ENCODE data around the gene ADAM10.
A peak's percentile ranks its signal among the peaks of the same experiment; 100 is the strongest.

ADAM10 gene

DNA sequence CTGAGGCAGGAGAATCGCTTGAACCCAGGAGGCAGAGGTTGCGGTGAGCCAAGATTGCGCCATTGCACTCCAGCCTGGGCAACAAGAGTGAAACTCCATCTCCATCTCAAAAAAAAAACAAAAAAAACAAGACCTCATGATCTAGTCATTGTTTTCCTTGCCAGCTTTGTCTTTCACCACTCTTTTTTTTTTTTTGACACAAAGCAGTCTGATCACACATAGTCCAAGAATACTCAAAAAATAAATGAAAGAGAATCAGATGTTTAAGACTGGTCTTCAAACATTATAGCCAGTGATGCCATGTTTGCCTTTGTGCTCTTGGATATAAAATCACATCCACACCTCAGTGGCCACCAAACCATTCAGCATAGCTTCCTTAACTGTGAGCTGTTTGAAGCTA, 5.8 kb upstream of the ADAM10 start:
- no peak for DNase-seq (ENCODE audit: low read depth)

DNA sequence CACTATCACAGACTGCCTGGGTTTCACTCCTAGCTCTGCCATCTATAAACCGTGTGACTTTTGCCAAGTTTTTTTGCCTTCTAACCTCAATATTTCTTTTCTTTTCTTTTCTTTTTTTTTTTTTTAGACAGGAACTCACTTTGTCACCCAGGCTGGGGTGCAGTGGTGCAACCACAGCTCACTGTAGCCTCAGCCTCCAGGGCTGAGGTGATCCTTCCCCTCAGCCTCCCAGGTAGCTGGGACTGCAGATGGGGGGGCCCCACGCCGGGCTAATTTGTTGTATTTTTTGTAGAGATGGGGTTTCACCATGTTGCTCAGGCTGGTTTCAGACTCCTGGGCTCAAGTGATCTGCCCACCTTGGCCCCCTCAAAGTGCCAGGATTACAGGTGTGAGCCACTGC, 3.2 kb upstream of the ADAM10 start:
- DNase-seq (ENCODE audit: low read depth): no peak

DNA sequence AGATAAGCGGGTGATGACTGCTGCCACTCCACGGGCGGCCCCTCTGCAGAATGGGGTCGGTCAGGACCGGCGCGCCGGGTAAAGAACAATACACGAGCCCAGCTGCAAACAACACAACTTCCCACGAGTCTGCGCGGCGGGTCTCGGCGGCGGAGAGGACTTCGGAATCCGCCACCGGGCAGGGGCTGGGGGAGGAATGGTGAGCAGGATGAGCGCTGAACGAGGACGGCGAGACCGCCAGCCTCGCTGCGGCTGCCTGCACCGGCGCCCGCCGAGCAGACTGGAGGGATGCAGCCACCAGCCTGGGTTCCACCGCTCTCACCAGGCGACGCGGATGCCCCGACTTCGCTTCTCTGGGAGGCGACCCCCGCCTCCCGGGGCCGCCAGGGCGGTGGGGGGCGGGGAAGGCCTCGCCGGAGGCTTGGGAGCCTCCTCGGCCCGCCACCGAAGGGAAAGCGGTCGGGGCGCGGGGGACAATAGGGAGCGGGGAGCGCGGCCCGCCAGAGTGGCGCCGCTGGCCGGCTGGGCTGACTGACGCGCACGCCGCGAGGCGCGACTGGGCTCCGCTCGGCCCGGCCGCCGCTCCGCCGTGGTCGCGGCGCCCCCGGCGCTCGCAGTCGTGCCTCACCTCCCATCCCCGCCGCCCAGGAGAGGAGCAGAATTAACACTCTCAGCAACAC, 515 bp downstream of the ADAM10 start:
- DNase-seq (ENCODE audit: low read depth): peak; percentile 20

DNA sequence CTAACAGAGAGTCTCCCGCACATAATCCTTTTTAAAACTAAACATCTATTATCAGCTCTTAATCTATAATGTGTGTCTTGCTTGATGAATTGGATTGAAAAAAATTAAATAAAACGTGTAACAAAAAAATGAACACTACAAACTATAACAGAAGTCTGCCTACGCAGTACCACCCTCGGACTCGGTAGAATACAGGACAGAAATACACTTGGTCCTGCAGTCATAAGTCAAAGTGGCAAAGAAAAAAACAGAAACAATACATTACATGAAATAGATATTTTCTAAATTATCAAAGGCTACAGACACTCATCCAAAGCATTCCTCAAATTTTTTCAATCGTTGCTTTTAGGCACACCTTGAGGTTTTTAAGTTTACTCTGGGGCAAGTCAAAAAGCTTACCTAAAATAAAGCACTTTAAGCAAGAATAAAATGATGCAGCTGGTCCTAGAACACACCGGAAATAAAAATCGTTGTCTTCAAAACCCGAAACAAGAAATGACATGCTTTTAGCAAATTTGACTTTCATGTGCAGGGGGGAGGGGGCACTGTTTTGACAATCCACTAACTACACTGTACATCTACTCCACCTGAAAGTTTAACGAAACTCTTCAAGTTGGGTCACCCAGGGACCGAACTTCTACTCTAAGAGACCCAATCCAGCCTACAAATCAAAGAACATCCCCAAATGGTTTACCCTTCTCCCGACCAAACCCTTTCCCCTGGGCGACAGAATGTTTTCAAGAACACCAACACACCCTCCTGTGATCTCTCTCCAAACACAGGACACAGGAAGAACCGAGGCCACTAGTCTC, 1.3 kb downstream of the ADAM10 start:
- no peak for DNase-seq (ENCODE audit: low read depth)

DNA sequence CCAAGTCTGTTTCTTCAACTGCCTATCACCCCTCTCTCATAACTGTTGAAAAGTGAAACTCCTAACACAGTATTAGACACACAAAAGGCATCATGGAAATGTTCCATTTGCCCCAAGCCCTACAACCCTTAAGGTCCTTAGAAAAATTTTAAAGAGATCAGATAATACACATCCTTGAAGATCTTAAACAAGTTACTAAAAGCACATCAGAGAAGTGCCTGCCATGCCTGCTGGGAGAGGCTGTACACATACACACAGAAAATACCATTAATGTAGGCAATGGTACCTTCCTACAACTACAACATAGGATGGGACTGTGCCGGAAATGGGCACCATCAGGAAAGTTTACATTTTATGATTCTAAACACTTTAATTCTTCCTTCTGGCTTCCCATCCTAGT, 3.3 kb downstream of the ADAM10 start:
- no peak for DNase-seq (ENCODE audit: low read depth)

DNA sequence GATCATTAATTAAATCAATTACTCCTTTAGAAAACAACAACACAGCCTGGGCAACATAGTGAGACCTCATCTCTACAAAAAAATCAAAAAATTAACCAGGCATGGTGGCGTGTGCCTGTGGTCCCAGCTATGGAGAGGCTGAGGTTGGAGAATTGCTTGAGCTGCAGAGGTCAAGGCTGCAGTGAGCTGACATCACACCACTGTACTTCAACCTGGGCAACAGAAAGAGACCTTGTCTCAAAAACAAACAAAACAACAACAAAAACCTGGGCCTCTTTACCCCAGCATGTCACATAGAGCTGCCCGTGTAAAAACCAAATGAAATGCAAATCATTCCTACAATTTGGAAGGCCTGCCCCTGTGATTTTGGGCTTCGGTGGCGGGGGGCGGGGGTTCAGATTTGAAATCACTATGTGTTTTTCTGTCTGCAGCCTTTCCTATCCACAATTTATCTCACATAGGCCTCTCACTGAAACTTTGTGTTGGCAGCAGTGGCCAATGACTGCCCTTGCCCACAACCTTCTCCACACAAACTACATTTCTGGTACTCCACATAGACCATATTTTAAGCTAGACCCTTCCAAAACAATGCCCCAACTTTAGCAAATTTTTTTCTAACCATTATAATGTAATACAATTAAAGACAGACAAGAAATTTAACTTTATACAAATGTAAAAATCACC, 6.5 kb downstream of the ADAM10 start:
- no peak for DNase-seq (ENCODE audit: low read depth)

DNA sequence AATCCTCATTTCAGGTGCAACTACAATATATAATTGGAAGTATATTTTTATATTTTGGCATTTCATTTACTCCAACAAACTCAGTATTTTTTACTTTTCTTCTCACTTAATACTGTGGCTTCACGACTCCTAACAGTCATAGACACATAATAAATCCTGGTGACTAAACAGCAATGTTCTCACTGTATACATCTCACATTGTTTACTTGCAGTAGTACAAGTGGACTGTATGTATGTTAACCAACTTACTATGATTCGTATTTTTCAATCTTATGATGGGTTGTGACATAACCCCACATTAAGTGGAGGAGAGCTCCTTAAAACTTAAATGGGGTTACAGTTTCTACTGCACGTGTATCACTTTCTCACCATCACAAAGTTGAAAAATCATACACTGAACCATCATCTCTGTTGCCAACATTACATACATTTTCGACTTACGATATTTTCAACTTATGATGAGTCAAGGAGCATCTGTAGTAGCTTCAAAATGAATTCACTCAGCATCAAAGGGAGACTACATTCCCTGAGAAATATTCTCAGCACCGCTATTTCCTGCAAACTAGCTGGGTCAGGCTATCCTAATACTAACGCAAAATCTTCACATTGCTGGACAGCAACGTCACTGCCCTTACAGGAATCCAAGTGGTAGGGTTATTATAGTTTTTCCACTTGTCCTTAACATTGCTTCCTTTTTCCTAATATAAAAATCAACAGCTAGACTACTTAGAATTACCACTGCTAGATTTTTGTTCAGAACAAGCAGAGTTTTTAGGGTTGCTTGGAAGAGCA, 7.3 kb downstream of the ADAM10 start:
- DNase-seq (ENCODE audit: low read depth): no peak

DNA sequence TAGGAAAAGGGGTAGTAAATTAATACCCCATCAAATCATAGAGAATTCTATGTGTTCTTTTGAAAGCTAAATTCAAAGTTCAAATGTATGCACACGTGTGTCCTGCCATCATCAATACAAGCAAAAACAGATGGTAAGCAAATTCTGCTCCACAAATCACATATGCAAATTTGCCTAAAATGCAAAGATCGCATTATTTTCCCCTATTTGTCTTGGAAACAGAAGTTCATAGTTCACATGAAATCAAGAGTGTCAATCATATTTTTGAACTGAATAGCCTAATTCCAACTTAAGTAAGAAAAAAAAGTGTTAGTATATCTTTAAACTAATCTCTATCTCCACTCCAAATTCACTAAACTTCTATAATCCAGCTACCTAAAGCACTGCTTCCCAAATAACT, 8.5 kb downstream of the ADAM10 start:
- no peak for DNase-seq (ENCODE audit: low read depth)

DNA sequence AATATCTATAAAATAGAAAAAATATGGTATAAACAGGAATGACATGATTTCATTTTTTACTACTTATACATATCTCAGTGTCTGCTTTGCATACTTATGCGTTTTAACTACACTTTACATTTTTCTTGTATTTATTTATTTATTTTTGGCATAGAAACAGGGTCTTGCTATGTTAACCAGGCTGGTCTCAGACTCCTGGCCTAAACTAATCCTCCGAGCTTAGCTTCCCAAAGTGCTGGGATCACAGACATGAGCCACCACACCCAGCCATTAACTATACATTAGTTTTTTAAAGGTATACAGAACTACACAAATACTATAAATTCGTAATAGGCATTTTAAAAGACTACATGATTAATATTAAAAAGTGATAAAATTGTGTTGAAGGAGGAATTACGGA, 9.1 kb downstream of the ADAM10 start:
- no peak for DNase-seq (ENCODE audit: low read depth)

DNA sequence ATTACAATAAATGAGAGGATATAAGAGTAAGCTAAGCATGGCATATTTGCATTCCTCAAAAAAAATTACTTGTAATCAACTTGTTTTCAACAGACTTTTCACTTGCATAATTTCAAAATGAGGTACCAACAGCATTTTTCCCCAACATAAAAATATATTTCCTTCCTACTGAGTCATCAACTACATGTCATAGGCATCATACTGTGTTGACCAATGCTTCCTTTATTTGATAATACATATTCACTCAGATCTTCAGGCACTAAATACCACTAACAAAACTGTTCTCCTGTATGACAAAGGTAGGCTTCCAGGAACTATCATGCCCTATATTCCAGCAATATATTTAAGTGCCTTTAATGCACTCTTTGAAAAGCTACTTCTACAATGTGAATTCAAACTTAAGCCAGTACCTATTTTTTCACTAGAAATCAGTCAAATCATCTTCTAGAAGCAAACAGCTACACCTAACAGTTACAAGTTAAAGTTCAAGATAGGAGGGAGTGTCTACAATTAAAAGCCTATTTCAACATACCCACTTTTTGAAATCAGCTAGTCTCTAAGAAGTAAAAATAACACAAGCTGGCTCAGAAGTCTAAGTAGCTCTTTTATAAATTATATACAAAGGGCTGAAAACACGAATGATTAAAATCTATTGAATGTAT, 11.3 kb downstream of the ADAM10 start:
- no peak for DNase-seq (ENCODE audit: low read depth)

DNA sequence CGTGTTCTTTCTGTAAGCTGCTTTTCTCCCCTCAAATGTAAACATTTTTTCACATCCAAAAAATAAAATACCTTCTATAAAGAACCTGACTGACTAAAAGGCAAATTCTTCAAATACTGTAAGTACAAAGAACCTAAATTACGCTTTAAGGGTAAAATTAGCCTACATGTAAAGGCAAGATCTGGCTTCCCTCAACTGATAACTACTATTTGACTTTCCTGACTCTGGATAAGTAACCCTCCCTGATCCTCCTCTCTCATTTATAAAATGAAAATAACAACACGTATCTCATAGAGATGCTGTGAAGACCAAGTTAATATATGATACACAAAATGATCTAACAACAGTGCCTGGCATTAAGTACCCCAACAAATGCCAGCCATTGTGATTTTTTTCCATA, 12.2 kb downstream of the ADAM10 start:
- DNase-seq (ENCODE audit: low read depth): no peak

DNA sequence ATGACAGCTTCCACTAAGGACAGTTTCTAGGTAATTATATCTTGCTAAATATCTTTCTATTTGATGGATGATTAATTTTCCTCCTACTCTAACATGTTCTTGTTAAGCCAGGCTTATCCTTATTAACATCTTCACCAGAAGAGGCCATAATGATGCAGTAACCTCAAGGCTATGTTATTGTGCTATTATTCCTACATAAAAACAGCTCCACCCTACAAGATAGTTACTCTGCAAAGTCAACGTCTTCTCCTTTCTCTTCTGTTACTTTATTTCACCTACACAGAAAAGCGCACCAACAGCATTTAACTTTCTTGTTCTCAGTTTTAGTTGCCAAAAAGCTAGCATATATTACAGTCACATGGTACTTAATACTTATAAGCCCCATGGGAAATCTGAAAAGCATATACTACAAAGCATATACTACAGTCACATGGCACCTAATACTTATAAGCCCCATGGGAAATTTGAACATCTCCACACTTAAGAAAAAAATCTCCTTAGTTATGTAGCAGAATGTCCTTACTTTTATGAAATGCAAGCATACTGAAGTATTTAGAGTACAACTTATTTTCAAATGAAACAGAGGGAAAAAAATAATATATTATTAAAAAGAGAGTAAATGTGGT, 13.4 kb downstream of the ADAM10 start:
- DNase-seq (ENCODE audit: low read depth): no peak

DNA sequence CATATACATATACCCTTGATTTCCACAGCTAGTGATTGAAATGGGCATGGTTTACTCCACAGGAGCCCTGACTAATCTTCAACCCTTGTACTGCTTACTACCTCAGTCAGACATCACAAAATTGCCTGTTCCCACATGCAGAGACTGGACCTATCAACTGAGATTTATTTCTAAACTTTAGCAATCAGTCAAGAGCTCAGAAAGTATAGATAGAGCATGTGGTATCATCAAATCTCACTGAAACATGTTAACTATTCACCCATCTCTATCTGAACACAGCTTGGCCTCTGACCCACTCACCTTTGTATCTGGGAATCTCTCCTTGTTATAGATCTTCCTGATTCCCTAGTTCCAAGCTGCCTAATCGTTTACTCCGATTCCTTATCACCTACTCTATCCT, 14.6 kb downstream of the ADAM10 start:
- DNase-seq (ENCODE audit: low read depth): no peak

DNA sequence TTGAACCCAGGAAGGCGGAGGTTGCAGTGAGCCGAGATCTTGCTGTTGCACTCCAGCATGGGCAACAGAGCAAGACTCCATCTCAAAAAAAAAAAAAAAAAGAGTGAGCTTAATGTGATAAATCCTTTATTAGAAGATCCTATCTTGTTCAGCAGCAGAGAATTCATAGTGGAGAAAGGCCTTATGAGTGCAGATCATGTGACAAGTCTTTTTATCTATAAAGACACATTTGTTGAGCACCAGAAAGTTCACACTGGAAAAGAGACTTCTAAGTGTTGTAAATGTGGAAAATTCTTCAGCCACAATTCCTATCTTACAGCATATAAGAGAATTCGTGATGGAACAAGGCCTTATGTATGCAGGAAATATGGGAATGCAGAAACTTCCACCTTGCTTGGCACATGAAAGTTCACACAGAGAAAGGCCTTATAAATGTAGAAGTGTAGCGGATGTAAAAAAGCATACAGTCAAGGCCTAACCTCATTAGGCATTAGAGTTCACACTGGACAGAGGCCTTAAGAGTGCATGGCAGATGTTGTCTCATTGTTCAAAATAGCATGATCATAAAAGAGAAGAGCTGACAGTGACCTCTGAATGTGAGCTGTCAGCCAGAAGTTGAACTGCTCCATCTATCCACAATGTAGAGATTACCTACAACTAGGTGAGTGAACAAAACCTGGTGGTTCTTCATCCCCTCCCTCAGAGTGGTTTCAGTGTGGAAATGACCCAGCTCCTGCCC, 16.7 kb downstream of the ADAM10 start:
- DNase-seq (ENCODE audit: low read depth): no peak

DNA sequence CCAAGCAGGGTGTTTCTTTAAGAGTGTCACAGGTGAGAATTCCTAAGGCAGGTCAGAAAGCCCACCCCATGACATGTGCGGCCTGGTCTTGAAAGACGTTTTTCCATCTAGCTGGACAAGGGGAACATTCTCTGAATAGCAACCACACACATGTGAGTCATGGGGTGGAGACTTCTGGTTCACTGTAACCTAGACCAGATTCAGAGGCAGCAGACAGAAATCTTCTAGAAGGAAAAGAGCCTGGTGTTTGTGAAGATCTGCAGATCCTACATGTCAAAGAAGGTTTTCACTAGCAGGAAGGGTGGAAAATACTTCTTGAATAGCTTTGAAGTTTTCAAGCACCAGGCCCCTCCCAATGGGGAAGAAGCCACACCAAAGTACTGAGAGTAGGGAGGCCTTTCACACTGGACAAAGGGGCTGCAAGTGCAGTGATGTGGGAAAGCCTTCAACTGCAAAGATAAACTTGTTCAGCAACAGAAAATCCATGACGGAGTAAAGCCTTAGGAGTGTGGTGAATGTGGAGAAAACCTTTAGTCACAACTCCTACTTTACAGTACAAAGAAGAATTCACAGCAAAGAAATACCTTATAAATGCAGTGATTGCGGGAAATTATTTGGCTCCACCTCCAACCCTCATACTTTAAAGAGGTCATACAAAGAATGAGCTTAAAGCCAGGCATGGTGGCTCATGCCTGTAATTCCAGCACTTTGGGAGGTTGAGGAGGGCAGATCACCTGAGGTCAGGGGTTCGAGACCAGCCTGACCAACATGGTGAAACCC, 17.6 kb downstream of the ADAM10 start:
- no peak for DNase-seq (ENCODE audit: low read depth)

DNA sequence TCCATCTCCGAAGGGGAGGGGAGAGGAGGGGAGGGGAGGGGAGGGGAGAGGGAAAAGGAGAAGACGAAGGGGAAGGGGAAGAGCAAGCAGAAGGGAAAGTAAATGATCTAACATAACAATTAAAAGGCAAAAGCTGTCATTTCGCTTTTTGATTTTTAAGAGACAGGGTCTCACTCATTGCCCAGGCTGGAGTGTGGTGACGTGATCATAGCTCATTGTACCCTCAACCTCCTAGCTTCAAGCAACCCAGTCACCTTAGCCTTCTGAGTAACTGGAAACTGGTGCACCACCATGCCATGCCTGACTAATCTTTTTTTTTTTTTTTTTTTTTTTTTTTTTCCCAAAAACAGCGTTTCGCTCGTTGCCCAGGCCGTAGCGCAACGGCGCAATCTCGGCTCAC, 22.6 kb downstream of the ADAM10 start:
- DNase-seq (ENCODE audit: low read depth): no peak

DNA sequence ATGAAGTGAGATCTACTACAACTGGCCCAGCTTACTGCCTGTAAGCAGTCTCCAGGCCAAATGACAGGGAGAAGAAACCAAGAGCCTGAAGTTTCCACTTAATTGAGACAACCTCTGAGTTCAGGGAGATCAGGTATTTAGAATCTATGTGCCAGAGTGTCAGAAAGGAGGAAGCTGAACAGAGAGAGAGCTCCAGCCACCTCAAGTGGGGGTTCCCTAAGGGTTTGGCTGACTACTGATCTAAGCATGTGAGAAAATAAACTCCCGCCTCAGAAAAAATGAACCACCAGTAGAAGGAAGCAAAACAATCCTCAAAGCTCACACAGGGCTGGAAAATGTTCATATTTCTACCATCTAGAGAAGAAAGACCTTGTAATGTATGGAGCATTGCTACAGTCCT, 25.0 kb downstream of the ADAM10 start:
- DNase-seq (ENCODE audit: low read depth): no peak

DNA sequence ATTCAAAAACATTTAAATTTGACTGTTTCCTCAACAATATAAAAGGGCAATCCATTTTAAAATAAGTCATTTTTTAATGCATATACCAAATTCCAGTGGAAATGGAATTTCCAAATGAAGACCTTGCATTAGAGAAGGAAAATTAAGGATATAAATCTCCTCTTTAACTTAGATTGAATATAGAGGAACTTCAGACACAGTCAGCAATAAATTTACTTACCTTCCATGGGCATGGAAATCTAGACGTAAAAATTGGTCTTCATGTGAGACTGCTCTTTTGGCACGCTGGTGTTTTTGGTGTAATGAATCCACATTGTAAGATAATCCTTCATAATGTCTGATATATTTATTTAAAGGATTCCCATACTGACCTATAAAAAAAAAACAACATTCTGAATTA, 32.1 kb downstream of the ADAM10 start:
- DNase-seq (ENCODE audit: low read depth): no peak

DNA sequence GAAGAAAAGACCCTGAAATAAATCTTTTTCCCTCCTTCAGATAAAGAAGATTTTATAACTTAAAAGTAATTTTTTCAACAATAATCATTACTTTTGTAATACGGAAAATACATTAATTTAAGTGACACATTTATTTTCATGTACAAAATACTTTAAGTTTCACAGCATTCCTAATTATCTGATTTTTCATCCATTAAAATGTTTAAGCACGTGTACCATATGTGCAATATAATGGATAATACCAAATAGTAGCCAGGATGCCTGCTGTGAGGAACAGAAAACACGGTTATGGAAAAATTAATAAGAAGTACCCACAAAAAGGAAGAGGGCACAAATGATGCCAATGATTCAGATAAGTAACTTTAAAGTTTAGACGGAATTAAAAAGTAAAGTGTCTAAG, 33.5 kb downstream of the ADAM10 start:
- DNase-seq (ENCODE audit: low read depth): no peak
